Activated CD4-positive, alpha-beta T cell treated with anti-CD3 and anti-CD28 coated beads, Interleukin-10, Interleukin-2, amounts not matched to agents 100 ng/mL and 50 ng/mL, durations not matched to agents 16 hours and 8 hours (primary cell): ENCODE data around the gene TNPO2.
"Not testable (repeated sequence)": the region's sequence is repeated elsewhere in the genome, so short reads cannot be mapped to it uniquely, and the experiment has no call there.

ENCODE experiments used
- DNase-seq: peaks from one replicate; pipeline ENCODE4 v3.0.0-alpha.2; 2020

The TNPO2 gene

DNA sequence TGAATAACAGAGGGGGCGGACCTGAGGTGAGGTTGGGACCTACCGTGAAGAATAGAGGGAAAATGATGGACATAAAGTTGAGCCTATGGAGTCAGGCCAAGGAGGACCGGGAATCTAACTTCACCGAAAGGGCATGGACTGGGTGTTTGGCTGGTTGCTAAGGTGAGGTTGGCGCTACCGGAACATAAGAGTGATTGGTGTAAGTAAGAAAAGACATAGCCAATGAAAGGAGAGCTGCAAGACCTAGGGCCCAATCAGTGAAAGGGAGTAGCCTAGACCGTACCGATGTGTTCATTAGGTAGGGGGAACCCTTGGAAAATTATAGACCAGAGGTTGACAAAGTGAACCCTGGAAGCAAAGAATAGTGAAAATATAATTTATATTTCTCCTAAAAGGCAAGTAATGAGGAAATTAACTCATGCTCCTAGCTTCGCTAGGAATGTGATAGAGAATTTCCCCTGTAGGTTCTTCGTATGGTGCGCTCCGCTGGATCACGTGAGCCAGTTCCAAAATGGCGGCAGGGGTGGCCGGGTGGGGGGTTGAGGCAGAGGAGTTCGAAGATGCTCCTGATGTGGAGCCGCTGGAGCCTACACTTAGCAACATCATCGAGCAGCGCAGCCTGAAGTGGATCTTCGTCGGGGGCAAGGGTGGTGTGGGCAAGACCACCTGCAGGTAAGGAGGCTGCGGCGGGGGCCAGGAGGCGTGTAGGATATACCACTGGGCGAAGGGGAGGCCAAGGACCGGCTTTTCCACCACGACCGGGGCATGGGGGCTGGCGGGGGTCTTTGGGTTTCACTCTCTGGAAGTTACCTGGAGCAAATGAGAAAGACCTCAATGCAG lies 13.5 kb upstream of the TNPO2 start, which contains the start of gene GET3:
Gene GET3 (plus strand): TSS at position 503 of the 840 bp plus-strand sequence. CDS start 9 bp downstream, at position 512.
- DNase-seq, result peak; percentile 95

DNA sequence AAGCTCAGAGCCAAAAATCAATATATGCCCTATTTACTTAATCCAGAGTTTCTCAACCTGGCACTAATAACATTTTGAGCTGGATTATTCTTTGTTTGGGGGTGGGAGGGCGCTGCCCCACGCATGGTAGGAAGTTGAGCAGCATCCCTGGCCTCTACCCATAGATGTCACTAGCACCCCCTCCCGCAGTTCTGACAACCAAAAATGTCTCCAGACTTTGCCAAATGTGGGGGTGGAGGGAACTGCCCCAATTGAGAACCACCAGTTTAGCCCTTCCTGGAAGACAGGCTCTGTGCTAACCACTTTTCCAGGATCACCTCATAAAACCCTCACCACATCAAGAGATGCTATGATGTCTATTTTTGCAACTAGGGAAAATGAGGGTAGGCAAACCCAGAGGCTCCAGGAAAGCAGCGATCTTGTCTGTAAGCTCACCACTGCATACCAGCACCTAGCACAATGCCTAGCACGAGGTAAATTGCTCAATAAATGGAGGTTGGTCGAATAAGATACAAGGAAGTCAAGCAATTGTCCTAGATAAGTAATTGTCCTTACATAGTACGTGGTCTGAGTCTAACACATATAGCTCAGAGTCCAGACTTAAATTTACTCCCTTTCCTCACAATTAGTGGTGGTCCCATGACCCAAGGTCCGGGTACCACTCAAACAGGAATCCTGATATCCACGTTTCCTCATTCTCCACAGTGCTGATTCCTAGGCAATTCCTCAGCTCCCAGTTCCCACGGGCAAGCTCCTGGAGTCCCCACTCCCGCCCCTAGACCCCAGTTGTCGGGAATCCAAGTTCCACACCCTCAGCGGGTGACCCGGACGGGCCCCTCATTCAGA lies 9.9 kb upstream of the TNPO2 start:
- peak; percentile 80 for DNase-seq

DNA sequence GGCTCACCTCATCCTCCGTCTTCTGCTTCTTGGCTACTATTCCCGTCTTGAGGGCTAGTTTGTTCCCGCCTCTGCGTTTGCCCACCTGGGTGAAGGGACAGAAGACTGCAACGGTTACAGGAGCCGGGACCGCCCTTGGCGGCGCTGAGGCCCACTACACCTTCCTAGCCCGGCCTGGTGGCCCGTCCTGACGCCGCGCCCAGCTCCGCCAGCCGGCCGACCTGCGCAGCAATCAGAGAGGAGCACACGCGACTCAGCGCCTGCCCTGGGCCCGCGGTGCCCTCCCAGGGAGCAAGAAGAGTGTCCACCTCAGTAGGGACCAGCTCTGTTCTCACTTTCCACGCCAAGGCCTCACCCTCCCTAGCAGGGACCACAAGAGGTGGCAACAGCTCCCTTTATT lies 7.6 kb upstream of the TNPO2 start:
- DNase-seq, result no peak

DNA sequence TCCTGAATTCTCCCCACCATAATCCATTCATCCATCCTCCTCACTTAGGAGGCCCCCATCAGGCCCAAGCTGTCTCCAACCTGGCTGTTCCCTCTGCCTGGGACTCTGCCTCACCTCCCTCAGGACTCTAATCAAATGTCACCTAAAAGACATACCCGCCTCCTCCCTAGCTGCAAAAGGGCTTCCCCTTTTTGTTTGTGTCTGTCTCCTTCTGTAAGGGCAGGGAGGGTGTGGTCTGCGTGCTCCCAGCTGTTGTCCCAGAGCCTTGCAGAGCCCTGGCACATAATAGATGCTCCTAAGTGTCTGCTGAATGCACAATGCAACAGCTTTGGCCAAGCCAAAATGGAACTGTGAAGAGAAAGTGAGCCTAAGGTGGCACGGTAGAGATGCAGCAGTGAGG lies 6.3 kb upstream of the TNPO2 start:
- no peak for DNase-seq

DNA sequence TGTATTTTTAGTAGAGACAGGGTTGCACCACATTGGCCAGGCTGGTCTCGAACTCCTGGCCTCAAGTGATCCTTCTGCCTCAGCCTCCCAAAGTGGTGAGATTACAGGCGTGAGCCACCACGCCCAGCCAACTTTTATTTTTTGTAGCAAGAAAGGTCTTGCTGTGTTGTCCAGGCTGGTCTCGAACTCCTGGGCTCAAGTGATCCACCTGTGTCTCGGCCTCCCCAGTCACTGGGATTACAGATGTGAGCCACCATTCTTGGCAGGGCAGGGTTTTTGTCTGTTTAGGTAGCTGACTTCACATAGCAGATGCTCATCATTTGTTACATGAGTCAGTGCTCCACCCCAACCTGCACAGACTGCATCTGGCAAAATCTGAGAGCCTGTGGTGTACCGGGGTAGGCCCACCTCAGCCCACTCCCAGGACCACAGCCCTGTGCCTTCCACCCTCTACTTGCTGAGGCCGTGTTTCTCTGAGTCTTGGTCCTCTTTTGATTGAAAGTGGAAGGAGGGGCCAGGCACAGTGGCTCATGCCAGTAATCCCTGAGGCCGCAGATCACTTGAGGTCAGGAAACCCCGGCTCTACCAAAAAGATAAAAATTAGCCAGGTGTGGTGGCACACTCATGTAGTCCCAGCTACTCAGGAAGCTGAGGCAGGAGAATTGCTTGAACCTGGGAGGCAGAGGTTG lies 4.2 kb upstream of the TNPO2 start:
- no peak for DNase-seq

DNA sequence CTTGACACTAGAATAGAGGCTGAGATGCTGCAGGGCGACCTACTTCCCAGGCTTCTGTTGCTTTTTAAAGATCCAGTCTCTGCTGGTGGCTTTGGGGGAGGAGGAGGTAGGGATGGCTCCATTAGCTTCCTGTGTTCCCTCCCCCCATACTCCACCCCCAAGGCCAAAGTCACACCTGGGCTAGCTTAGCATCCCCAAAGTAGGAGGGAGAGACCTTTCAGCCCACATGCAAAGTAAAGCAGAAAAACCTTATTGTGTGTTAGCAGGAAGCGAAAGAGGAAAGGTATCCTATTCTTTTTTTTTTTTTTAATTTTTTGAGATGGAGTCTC lies 3.2 kb upstream of the TNPO2 start:
- DNase-seq, result no peak

DNA sequence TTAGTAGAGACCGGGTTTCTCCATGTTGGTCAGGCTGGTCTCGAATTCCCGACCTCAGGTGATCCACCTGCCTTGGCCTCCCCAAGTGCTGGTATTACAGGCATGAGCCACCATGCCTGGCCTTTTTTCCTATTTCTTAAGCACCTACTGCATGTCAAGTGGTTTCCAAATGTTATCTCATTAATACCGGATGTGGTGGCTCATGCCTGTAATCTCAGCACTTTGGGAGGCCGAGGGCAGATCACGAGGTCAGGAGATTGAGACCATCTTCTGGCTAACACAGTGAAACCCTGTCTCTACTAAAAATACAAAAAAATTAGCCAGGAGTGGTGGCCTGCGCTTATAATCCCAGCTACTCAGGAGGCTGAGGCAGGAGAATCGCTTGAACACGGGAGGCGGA lies 1.9 kb upstream of the TNPO2 start:
- not testable (repeated sequence) for DNase-seq

DNA sequence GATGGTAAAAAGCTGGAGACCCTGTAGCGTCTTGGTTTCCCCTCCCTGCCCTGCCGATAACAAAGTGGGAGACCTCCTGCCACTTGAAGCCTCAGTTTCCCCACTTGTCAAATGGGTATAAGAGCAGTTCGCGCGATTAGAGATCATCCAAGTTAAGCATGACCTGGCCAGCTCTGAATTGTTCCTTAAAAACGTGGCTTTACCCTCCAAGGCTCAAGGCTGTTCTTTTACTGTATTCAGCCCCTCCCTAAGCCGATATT lies 421 bp downstream of the TNPO2 start:
- DNase-seq, result no peak

DNA sequence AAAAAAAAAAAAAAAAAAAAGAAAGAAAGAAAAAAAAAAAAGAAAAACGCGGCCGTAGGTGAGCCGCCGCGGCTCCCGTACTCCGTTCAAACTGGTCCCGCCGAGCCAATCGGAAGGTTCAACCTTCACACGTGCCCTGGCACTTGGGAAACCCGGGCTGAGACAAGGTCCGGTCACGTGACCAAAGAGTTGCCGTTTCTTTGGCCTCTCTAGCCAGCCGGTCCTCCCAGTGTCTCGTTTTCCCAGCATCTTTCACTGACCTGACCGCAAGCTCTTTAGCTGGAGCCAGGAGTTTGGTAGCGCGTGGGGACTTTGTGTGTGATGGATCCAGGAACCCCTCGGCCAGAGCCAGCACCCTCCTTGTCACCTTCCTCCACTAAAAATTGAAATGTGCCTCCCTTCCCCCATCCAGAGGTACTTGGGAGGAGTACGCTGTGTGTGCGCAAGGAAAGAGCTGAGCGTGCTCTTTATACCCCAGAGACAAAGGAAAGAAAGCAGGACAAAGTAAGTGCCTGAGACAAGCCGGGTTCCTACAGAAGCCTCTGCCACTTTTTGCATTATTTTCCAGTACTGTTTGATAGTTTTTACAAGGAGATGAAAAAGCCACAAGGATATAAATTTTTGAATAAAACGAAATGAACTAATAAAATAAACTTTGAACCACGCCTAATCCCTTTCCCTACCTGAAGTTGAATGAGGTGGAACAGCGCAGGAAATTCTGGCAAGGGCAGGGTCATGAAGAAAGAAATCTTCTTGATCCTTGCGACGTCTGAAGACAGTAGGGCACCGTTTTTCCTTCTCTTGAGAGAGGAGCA lies 959 bp downstream of the TNPO2 start:
- peak; percentile 98 for DNase-seq

DNA sequence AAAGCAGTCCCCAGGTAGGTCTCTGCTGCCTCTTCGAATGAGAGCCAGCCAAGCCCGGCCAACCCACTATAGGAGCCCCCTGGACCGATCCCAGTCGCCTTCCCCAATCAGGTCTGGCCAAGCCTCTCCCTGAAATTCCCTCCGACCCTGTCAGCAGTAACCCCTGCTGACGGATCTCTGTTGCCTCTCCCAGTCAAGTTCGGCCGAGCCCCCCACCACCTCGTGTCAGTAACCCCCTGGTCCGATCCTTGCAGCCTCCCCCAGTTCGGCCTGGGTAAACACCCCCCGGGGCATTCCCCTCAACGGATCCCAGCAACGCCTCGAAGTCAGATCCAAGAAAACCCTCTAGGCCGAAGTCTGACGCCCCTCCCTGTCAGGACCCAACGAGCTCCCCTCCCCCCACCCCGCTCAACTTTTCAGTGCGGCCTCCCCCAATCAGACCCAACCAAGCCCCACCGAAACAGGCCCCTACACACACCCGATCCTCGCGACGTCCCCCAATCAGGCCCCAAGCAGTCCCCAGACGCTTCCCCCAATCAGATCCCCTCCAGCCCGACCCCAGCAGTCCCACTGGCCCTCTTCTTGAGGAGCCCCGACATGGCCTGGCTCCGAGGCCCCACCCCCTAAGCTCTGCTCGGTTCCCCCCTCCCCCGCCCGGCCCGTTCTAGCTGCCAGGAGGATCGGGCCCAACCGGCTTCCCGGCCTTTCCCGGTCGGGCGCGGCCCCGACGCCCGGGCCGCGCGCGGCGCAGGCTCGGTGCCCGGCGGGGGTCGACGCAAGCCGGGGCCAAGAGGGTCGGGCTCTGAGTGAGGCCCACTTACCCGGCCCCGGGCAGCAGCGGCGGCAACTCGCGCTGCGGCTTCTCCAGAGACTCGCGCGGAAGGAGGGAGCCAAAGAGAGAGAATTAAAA lies 1.8 kb downstream of the TNPO2 start:
- peak; percentile 62 for DNase-seq

DNA sequence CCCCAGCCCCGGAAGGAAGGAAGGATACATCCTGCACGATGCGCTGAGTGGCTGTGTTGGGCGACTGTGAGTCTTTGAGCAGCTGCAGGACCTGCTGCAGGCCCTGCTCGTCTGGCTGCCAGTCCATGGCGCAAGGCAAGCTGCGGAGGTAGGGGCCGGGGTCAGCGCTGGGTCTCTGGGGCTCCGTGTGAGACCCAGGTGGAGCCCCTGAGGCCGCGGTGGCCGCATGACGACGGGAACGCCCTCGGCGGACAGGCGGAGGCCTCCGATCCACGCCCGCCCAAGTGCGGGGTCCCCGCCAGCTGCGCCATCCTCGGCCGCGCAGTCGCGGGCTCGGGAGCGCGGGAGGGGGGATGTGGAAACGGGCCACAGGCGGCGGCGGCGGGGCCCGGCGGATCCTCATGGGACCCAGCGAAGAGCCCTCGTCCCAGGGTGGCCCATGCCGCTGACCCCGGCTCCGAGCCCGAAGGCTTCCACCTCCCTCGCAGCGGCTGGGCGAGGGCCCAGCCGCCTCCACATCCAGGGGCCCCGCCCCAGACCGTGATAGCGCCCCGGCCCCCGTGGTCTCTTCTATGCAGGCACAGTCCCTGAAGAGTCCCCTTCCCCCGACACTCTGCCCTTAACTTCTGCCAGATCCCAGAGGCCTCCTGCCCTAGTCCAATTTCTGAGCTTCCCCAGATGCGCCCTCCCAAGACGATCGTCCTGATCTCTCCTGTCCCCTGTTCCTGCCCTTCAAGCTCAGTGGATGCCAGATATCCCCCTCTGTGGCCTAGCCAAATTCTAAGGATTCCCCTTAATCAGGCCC lies 2.7 kb downstream of the TNPO2 start:
- DNase-seq, result peak; percentile 44

DNA sequence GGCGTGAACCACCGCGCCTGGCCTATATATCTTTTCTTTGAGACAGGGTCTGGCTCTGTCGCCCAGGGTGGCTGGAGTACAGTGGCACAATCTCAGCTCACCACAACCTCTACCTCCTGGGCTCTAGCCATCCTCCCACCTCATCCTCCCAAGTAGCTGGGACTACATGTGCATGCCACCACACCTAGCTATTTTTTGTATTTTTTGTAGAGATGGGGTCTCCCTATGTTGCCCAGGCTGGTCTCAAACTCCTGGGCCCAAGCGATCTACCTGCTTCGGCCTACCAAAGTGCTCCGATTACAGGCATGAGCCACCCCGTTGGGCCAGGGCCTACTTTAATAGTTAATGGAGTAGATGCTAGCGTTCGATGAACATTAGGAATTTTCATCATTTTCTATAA lies 3.4 kb downstream of the TNPO2 start:
- no peak for DNase-seq

DNA sequence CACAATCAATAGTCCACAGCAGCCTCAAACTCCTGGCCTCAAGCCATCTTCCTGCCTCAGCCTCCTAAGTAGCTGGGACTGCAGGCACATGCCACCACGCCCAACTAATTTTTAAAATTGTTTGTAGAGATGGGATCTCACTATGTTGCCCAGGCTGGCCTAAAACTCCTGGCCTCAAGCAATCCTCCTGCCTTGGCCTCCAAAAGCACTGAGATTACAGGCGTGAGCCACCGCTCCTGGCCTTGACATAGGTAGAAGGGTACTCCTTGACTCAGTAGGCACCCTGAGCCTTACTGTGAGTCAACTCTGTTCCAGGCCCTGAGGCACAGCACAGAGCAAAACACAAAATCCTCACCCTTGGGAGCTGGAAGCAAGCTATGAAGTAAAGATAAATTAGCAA lies 7.8 kb downstream of the TNPO2 start:
- DNase-seq, result no peak

DNA sequence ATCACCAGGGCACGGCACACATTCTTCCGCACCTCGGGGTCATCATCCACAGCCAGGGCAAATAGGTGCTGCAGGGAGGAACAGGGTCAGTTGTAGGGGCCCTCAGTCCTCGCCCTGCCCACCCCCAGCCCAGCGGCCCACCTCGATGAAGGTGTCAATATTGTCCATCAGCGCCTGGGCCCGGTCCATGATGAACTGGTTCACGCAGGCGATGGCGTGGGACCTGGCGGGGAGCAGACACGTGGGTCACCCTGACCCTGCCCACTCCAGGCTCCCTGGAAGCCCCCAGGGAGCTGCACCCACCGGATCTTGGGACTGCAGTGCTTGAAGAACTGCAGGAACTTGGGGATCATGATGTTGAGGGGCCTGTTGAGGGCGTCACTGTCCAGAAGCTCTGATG lies 8.6 kb downstream of the TNPO2 start:
- DNase-seq, result no peak

DNA sequence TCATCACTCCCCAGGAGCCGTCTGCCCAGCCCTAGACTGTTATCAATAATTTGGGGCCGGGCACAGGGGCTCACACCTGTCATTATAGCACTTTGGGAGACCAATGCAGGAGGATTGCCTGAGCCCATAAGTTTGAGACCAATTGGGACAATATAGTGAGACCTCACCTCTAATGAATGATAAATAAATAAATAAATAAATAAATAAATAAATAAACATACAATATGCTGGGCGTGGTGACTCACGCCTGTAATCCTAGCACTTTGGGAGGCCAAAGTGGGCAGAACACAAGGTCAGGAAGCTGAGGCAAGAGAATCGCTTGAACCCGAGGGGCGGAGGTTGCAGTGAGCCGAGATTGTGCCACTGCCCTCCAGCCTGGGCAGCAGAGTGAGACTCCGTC lies 10.4 kb downstream of the TNPO2 start:
- not testable (repeated sequence) for DNase-seq

DNA sequence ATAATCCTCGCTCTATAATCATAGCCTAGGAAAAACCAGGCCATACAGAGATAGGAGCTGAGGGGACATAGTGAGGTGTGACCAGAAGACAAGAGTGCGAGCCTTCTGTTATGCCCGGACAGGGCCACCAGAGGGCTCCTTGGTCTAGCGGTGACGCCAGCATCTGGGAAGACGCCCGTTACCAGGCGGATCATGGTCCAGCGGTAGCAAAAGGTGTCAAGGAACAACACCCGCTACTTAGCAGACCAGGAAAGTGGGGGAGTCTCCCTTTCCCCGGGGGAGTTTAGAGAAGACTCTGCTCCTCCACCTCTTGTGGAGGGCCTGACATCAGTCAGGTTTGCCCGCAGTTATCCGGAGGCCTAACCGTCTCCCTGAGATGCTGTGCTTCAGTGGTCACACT lies 11.7 kb downstream of the TNPO2 start:
- DNase-seq, result peak; percentile 13

DNA sequence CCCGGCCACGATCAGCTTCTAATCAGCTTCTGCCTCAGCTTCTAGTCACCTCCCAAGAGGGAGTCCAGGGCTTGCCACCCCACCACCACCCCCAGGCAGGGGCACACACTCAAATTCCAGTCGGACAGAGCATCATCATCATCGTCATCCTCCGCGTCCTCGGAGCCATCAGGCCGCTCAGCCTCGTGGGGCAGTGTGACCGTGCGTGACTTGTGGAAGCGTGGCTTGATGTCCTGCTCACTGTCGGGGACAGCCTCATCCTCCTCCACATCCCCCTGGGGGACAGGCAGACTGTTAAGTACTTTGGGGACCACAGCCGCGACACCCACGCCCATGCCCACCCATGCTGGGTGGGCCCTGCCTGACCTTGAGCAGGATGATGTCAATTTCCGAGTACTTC lies 12.5 kb downstream of the TNPO2 start:
- DNase-seq, result no peak

DNA sequence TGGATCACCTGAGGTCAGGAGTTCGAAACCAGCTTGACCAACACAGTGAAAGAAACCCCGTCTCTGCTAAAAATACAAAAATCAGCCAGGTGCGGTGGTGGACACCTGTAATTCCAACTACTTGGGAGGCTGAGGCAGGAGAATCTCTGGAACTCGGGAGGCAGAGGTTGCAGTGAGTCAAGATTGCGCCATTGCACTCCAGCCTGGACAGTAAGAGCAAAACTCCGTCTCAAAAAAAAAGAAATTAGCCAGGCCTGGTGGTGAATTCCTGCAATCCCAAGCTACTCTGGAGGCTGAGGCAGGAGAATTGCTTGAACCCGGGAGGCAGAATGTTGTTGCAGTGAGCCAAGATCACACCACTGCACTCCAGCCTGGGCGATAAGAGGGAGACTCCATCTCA lies 15.1 kb downstream of the TNPO2 start:
- no peak for DNase-seq

DNA sequence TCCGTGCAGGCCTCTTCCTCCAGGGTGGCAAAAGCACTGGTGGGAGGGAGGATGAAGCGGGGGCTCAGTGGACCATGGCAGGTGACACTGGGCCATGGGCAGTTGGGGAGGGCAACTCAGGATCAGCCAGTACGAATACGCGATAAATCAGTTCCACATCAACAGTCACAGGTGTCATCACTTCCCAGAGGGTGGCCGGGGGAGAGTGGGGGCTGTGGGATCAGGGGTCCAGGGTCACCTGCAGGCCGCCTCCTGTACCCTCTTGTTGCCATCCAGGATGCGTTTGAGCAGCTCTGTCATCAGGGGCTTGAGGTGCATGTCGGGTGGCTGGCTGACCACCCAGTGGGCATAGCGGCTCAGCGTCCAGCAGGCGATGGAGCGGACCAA lies 17.4 kb downstream of the TNPO2 start:
- no peak for DNase-seq

DNA sequence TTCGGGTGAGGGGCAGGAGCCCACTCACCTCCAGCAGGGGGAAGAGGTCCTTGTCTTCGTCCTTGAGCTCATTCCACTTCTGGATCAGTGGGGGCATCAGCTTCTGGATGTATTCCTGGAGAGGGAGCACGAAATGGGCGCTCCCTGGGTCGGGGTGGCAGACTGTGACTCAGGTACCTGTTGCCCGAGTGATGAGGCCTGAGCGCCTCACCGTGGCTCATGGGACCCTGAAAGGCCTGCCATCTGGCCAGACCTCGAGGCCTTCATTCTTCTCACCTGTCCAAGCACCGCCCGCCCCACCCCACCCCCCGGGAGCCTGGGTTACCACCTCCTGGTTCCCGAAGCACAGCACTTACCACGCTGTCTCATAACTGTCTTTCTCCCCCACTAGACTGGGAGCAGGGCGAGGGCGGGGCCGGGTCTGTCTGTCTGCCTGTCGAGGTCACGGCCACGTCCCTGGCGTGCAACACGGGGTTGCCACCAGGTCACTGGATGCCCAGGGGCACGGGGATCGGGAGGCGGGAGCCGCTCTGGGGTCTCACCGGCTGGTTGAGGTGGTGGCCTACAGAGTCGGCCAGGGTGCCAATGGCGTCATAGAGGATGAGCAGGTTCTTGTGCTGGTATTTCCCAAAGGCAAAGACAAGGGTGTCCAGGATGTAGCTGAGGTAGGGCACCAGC lies 17.9 kb downstream of the TNPO2 start:
- DNase-seq, result no peak
